ENCODE results near the gene TWSG1.

GRCh38 chr18:9361191-9361590 lies 26.6 kb downstream of the TWSG1 start:
- TF ChIP-seq POLR2A (IDR thresholded peaks at IDR 0.05) (no peak), POLR2AphosphoS5 (IDR thresholded peaks at IDR 0.05) (no peak)

All from breast epithelium (tissue), 3 donors.